Naive thymus-derived CD4-positive, alpha-beta T cell (primary cell): ENCODE measurements around the gene ZNRF1. TPM values are rescaled to one million over a fixed set of nuclear protein-coding genes. Genes with fewer than 3 reads are reported as not detected.

Experiments
- ATAC-seq: fragments of 150-1000 bp; cut with Tn5 transposase; 2 replicates; pipeline ENCODE4 v1.10.0; 2021; ENCODE audit warnings: mild to moderate bottlenecking, moderate library complexity
- CTCF ChIA-PET: fragments of 350-600 bp; sonication (Branson Sonifier 250); formaldehyde crosslinking; loops from one replicate; lab custom pipeline; 2021; ENCODE audit warnings: antibody characterized with exemption; lab: Charles Lee
- POLR2A ChIA-PET: fragments of 350-600 bp; sonication (Branson Sonifier 250); formaldehyde crosslinking; loops from one replicate; lab custom pipeline; 2021; ENCODE audit warnings: antibody characterized with exemption, inconsistent platforms; lab: Charles Lee
- DNase-seq, 9 donors: peaks; one replicate each; pipeline versions ENCODE4 v3.0.0 to v3.0.0-alpha.2; 2020 to 2022; ENCODE audit warnings: mixed read lengths in 1 of 9
- H3K27ac ChIP-seq: one replicate; pipeline ENCODE4 v1.7.0; 2013; ENCODE audit warnings: mild to moderate bottlenecking, low read depth, low read length, moderate library complexity
- H3K27me3 ChIP-seq, 2 donors: one replicate each; pipeline ENCODE4 v1.7.0; 2013; ENCODE audit warnings: low read length in 2 of 2, mild to moderate bottlenecking in 2 of 2, moderate library complexity in 2 of 2; ENCODE audit not compliant: control insufficient read depth in 2 of 2, insufficient read depth in 2 of 2
- H3K36me3 ChIP-seq, 3 experiments: 1 replicate in 2 of 3; 2 replicates in 1 of 3; pipeline ENCODE4 v1.7.0; 2013; ENCODE audit warnings: low read length in 3 of 3, mild to moderate bottlenecking in 3 of 3, moderate library complexity in 1 of 3; ENCODE audit not compliant: insufficient read depth in 3 of 3, control insufficient read depth in 2 of 3
- H3K4me1 ChIP-seq, 2 donors: one replicate each; pipeline ENCODE4 v1.7.0; 2013; ENCODE audit warnings: low read length in 2 of 2, mild to moderate bottlenecking in 2 of 2, moderate library complexity in 1 of 2; ENCODE audit not compliant: control insufficient read depth in 2 of 2, insufficient read depth in 2 of 2
- H3K4me3 ChIP-seq: 2 replicates; pipeline ENCODE4 v1.7.0; 2013; ENCODE audit warnings: mild to moderate bottlenecking, low read length
- H3K9me3 ChIP-seq, 3 experiments: 1 replicate in 2 of 3; 2 replicates in 1 of 3; pipeline ENCODE4 v1.7.0; 2013; ENCODE audit warnings: low read length in 3 of 3; ENCODE audit not compliant: control insufficient read depth in 2 of 3
- H3K27ac Mint-ChIP-seq, 9 donors: one replicate each; pipeline ENCODE4 v1.8.0; 2020 to 2022; ENCODE audit warnings: mixed read lengths in 9 of 9, mild to moderate bottlenecking in 8 of 9, moderate library complexity in 5 of 9, inconsistent platforms in 2 of 9
- H3K27me3 Mint-ChIP-seq, 5 donors: one replicate each; pipeline ENCODE4 v1.8.0; 2021 to 2022; ENCODE audit warnings: mixed read lengths in 5 of 5, mild to moderate bottlenecking in 1 of 5
- H3K36me3 Mint-ChIP-seq, 5 donors: one replicate each; pipeline ENCODE4 v1.8.0; 2020 to 2022; ENCODE audit warnings: mixed read lengths in 5 of 5, mild to moderate bottlenecking in 3 of 5, inconsistent platforms in 1 of 5
- H3K4me1 Mint-ChIP-seq, 7 donors: one replicate each; pipeline ENCODE4 v1.8.0; 2020 to 2022; ENCODE audit warnings: mixed read lengths in 7 of 7, mild to moderate bottlenecking in 3 of 7, inconsistent platforms in 1 of 7
- H3K4me3 Mint-ChIP-seq, 10 donors: one replicate each; pipeline ENCODE4 v1.8.0; 2020 to 2022; ENCODE audit warnings: mild to moderate bottlenecking in 10 of 10, mixed read lengths in 10 of 10, moderate library complexity in 6 of 10, inconsistent platforms in 2 of 10
- H3K9me3 Mint-ChIP-seq, 11 donors: one replicate each; pipeline ENCODE4 v1.8.0; 2020 to 2022; ENCODE audit warnings: mixed read lengths in 11 of 11, mild to moderate bottlenecking in 4 of 11, inconsistent platforms in 1 of 11, moderate library complexity in 1 of 11
- intact Hi-C, 2 donors: fragments of 100-400 bp; cut with micrococcal nuclease; formaldehyde crosslinking; loops; one replicate each; pipeline ENCODE4 v1.15.1; 2023
- polyA plus RNA-seq, 2 donors: library from polyadenylated mRNA; unstranded; fragments of 300-500 nt; fragmentation: Illumina TruSeq; gene quantifications; one replicate each; pipeline ENCODE4 v1.2.3, GENCODE V29; 2021
- total RNA-seq, 6 experiments: library from RNA in 5 of 6; stranded (reverse) in 5 of 6; gene quantifications; 1 replicate in 5 of 6; 2 replicates in 1 of 6; pipeline ENCODE4 v1.2.3 and lab custom pipeline; 2021 to 2026

Gene ZNRF1
- total and polyA plus RNA-seq, 7 experiments from 2014 or later = 1.2 to 27.9 (median 2.1) TPM

DNA sequence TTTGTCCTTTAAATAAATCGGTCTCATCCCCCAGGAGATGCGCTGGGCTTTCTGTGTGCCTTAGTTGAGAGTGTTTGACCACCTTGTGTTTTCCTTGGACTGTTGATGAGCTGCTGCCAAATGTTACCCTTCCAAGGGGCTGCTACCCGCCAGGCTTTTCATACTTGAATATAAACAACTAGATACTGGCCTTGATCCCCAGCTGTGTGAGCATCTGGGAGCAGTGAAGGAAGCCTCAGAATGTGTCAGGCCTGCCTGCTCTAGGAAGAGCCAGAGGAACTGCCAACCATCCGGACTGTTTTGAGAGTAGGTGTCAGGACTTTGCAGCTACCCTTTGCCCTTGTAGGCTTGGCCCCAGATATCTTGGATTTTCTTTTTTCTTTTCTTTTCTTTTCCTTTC, 60.0 kb downstream of the ZNRF1 start:
- H3K27me3 ChIP-seq = no peaks in the 10 kb centered on the region
- peaks cover 0 to 3% of the 10 kb centered on the region in 2 donors for H3K4me1 ChIP-seq
- CTCF ChIA-PET = interaction anchor here (0.6 kb wide), 1 partner anchor 49 kb away, joined by 3 read pairs; no protein-coding TSS in a partner anchor
- ATAC-seq (no peak), DNase-seq (no peak)
- Mint-ChIP-seq H3K27ac (peak overlapping the region in 2 of 9 donors; percentile 7 to 36), H3K36me3 (peaks cover 0 to 23% (median 0%) of the 10 kb centered on the region in 5 donors), H3K4me3 (no peak overlapping the region), H3K4me1 (peaks cover 0 to 34% (median 27%) of the 10 kb centered on the region in 7 donors), H3K27me3 (no peaks in the 10 kb centered on the region), H3K9me3 (no peaks in the 10 kb centered on the region)
- intact Hi-C loops = no loop called here
- H3K27ac ChIP-seq = no peak overlapping the region
- H3K36me3 ChIP-seq = no peaks in the 10 kb centered on the region
- H3K4me3 ChIP-seq = no peak overlapping the region
- H3K9me3 ChIP-seq = no peaks in the 10 kb centered on the region
- POLR2A ChIA-PET = no interaction called here

DNA sequence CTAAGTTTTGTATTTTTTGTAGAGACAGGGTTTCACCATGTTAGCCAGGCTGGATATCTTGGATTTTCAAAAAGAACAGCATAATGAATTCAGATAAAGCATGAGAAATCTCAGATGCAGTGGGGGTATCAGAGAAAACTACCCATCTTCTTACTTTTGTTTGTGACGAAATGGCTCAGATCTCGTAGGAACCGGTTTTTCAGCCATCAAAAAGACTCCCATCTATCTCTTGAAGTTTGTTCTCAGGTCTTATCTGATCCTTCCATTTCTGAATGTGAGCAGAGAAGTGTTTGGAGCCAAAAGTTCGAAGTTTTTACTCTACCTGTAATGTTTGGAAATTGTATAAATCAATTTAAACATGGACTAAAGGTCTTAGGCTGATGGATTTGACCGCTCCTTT, 60.6 kb downstream of the ZNRF1 start:
- no peak overlapping the region for H3K27ac ChIP-seq
- no peak overlapping the region for H3K4me3 ChIP-seq
- peak overlapping the region in 1 of 10 donors; percentile 6 for H3K4me3 Mint-ChIP-seq
- POLR2A ChIA-PET = no interaction called here
- H3K4me1 ChIP-seq = peaks cover under 1 to 5% of the 10 kb centered on the region in 2 donors
- DNase-seq (no peak), ATAC-seq (no peak)
- CTCF ChIA-PET = interaction anchor here (0.7 kb wide), 1 partner anchor 50 kb away, joined by 3 read pairs; no protein-coding TSS in a partner anchor
- no peaks in the 10 kb centered on the region for H3K9me3 Mint-ChIP-seq
- no peaks in the 10 kb centered on the region for H3K9me3 ChIP-seq
- H3K27me3 ChIP-seq = no peaks in the 10 kb centered on the region
- no peaks in the 10 kb centered on the region for H3K27me3 Mint-ChIP-seq
- peak overlapping the region in 1 of 9 donors; percentile 48 for H3K27ac Mint-ChIP-seq
- peaks cover 0 to 36% (median 24%) of the 10 kb centered on the region in 7 donors for H3K4me1 Mint-ChIP-seq
- H3K36me3 Mint-ChIP-seq = peaks cover 0 to 23% (median 0%) of the 10 kb centered on the region in 5 donors
- intact Hi-C loops = no loop called here
- H3K36me3 ChIP-seq = no peaks in the 10 kb centered on the region

DNA sequence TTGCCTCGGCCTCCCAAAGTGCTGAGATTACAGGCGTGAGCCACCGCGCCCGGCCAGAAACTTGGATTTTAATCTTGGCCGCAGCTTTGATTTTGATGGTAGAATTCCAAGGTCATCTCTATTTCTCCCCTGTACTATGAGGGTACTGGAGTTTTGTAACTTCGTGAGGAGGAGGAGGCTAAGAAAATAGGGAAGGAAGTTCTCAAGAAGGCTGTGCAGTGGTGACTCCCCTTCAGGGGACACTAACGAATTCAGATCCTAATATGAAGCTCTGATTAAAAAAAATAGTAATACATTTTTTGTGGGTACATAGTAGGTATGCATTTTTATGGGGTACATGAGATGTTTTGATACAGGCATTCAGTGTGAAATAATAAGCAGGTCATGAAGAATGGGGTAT, 61.9 kb downstream of the ZNRF1 start:
- no peak overlapping the region for H3K27ac ChIP-seq

GRCh38 chr16:75061669-75062068, 62.8 kb downstream of the ZNRF1 start:
- Mint-ChIP-seq H3K27ac (peak overlapping the region in 4 of 9 donors; percentile 38 to 73 (median 52)), H3K4me1 (peaks cover 14 to 55% (median 40%) of the 10 kb centered on the region in 7 donors), H3K9me3 (no peaks in the 10 kb centered on the region), H3K27me3 (no peaks in the 10 kb centered on the region), H3K4me3 (no peak overlapping the region), H3K36me3 (peaks cover 0 to 17% (median 0%) of the 10 kb centered on the region in 5 donors)
- Histone ChIP-seq H3K27me3 (no peaks in the 10 kb centered on the region), H3K4me1 (peaks cover 5 to 20% of the 10 kb centered on the region in 2 donors), H3K4me3 (no peak overlapping the region), H3K27ac (no peak overlapping the region), H3K36me3 (no peaks in the 10 kb centered on the region), H3K9me3 (no peaks in the 10 kb centered on the region)
- no peak for ATAC-seq
- ChIA-PET CTCF (interaction anchor here (0.9 to 1.0 kb wide), 2 partner anchors 49 to 410 kb away, joined by 3 to 4 read pairs; no protein-coding TSS in a partner anchor), POLR2A (interaction anchor here (0.5 kb wide), 1 partner anchor 50 kb away, joined by 4 read pairs; no protein-coding TSS in a partner anchor)
- intact Hi-C loops = no loop called here
- no peak for DNase-seq

More for the DNA sequence above, 61.9 kb downstream of the ZNRF1 start:
- H3K27me3 Mint-ChIP-seq = no peaks in the 10 kb centered on the region
- H3K4me1 Mint-ChIP-seq = peaks cover 12 to 48% (median 33%) of the 10 kb centered on the region in 7 donors
- no peaks in the 10 kb centered on the region for H3K9me3 Mint-ChIP-seq
- H3K9me3 ChIP-seq = no peaks in the 10 kb centered on the region
- H3K36me3 Mint-ChIP-seq = peaks cover 0 to 21% (median 0%) of the 10 kb centered on the region in 5 donors
- no peak overlapping the region for H3K4me3 ChIP-seq
- intact Hi-C loops = no loop called here
- DNase-seq = no peak
- peaks cover 5 to 18% of the 10 kb centered on the region in 2 donors for H3K4me1 ChIP-seq
- ChIA-PET POLR2A (no interaction called here), CTCF (interaction anchor here (1.0 kb wide), 1 partner anchor 50 kb away, joined by 4 read pairs; no protein-coding TSS in a partner anchor)
- no peak for ATAC-seq
- no peak overlapping the region for H3K4me3 Mint-ChIP-seq
- no peaks in the 10 kb centered on the region for H3K27me3 ChIP-seq
- H3K36me3 ChIP-seq = no peaks in the 10 kb centered on the region
- H3K27ac Mint-ChIP-seq = no peak overlapping the region

DNA sequence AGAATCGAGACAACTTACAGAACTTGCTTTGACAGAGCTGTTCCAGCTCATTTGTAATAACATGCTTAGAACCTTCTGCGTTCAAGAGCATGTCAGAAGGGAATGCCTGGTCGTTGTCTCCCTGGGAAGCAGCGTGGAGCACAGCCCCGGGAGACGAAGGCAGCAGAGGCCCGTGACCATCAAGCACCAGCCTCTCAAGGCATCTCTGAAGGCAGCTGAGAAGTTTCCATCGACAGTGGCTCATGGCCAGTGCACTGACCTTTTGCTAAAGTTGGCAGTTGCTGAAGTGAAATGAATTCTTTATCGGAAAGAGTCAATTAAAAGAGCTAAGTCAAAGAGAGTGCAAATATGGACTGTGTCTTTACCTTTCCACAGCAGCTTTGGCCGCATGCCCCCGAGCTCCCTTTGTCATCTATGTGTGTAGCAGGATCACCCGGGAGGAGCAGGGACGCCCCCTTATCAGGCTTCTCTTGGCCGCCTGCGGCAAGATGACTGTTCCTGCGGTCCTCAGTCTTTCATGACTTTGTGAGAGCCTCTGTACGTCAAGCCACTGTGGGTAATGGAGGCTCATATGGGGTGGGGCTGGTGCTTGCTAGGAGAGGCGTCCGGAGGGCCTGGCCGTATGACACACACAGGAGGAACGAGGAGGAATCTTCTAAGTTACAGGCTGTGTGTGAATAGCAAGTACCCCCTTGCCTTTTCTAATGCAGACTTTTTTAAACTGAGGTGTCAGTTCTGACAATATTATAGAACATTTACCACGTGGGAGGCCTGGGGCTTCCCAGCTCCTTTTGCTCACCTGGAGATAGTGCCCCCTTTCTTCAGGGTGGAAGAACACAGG, 63.5 kb downstream of the ZNRF1 start:
- Mint-ChIP-seq H3K36me3 (peaks cover 0 to 14% (median 0%) of the 10 kb centered on the region in 5 donors), H3K9me3 (no peaks in the 10 kb centered on the region), H3K4me1 (peaks cover 17 to 61% (median 45%) of the 10 kb centered on the region in 7 donors), H3K27me3 (no peaks in the 10 kb centered on the region), H3K27ac (peak overlapping the region in 8 of 9 donors; percentile 36 to 87 (median 70)), H3K4me3 (peak overlapping the region in 7 of 10 donors; percentile 2 to 61 (median 19))
- Histone ChIP-seq H3K4me3 (no peak overlapping the region), H3K27me3 (no peaks in the 10 kb centered on the region), H3K9me3 (no peaks in the 10 kb centered on the region), H3K4me1 (peaks cover 5 to 20% of the 10 kb centered on the region in 2 donors), H3K36me3 (no peaks in the 10 kb centered on the region), H3K27ac (no peak overlapping the region)
- no peak for ATAC-seq
- ChIA-PET CTCF (interaction anchor here (0.9 kb wide), 1 partner anchor 410 kb away, joined by 3 read pairs; no protein-coding TSS in a partner anchor), POLR2A (interaction anchor here (0.5 to 1.6 kb wide), 3 partner anchors 10 to 237 kb away, joined by 3 to 4 read pairs (median 4); no protein-coding TSS in a partner anchor)
- no peak for DNase-seq
- intact Hi-C loops = no loop called here

DNA sequence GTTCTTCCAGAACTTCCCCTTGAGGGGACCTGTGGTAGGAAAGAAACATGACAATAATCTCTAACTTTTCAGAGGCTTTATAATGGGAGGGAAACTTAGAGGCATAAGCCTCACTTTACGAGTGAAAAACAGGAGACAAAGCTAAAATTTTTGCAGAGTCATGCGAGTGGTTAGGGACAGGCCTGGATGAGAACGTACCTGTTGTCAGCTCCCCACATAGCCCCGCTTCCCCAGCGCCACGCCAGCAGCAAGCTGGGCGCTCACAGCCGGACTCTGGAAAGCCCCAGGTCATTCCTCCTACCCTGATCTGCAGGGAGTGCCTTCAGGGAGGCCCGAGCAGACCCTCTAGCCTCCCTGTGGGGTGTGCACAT, 64.1 kb downstream of the ZNRF1 start:
- Histone ChIP-seq H3K4me3 (no peak overlapping the region), H3K27me3 (no peaks in the 10 kb centered on the region), H3K4me1 (peaks cover 5 to 20% of the 10 kb centered on the region in 2 donors), H3K9me3 (no peaks in the 10 kb centered on the region), H3K36me3 (no peaks in the 10 kb centered on the region), H3K27ac (no peak overlapping the region)
- intact Hi-C loops = no loop called here
- Mint-ChIP-seq H3K27ac (peak overlapping the region in 8 of 9 donors; percentile 36 to 87 (median 67)), H3K27me3 (no peaks in the 10 kb centered on the region), H3K9me3 (no peaks in the 10 kb centered on the region), H3K4me3 (peak overlapping the region in 7 of 10 donors; percentile 2 to 61 (median 19)), H3K4me1 (peaks cover 17 to 66% (median 45%) of the 10 kb centered on the region in 7 donors), H3K36me3 (peaks cover 0 to 15% (median 0%) of the 10 kb centered on the region in 5 donors)
- CTCF ChIA-PET = no interaction called here
- POLR2A ChIA-PET = interaction anchor here (0.6 to 1.6 kb wide), 2 partner anchors 9 to 238 kb away, joined by 3 to 4 read pairs; no protein-coding TSS in a partner anchor
- ATAC-seq (no peak), DNase-seq (no peak)
